T-cell (primary cell): Measurements from ENCODE around the gene TUBGCP6. TPM values are rescaled to one million over a fixed set of nuclear protein-coding genes. Genes with fewer than 3 reads are reported as not detected.

Source experiments
- ATAC-seq, 4 experiments: fragments of 200-7000 bp in 3 of 4; fragments of 150-1000 bp in 1 of 4; cut with Tn5 transposase; replicated peaks in 1 of 4; 1 replicate in 3 of 4; 2 replicates in 1 of 4; pipeline ENCODE4 v1.10.0; 2021; ENCODE audit warnings: moderate library complexity in 3 of 4, mild to moderate bottlenecking in 2 of 4, moderate number of reproducible peaks in 1 of 4
- CTCF ChIA-PET, 2 donors: fragments of 300-600 bp; sonication (Branson Sonifier 250); formaldehyde crosslinking; loops; one replicate each; lab custom pipeline; 2022; ENCODE audit warnings: antibody characterized with exemption in 2 of 2; lab: Charles Lee
- POLR2A ChIA-PET, 2 donors: fragments of 300-600 bp; sonication (Branson Sonifier 250); formaldehyde crosslinking; loops; one replicate each; lab custom pipeline; 2022; ENCODE audit warnings: antibody characterized with exemption in 2 of 2; lab: Charles Lee
- DNase-seq, 35 experiments: peaks; one replicate each; pipeline versions ENCODE4 v3.0.0 to v3.0.0-alpha.2; 2013 to 2023
- H3K27ac ChIP-seq: one replicate; pipeline ENCODE4 v1.5.1; 2013; ENCODE audit warnings: low read length
- H3K27me3 ChIP-seq, 2 experiments: replicated peaks in 1 of 2; 1 replicate in 1 of 2; 2 replicates in 1 of 2; pipeline versions ENCODE4 v1.6.1 to v1.7.0; 2013; ENCODE audit warnings: low read length in 1 of 2, mixed read lengths in 1 of 2; ENCODE audit not compliant: control insufficient read depth in 2 of 2, insufficient read depth in 2 of 2; ENCODE audit errors: extremely low read depth in 1 of 2
- H3K36me3 ChIP-seq, 2 donors: 1 replicate in 1 of 2; 2 replicates in 1 of 2; pipeline versions ENCODE4 v1.6.1 to v1.7.0; 2013; ENCODE audit warnings: low read length in 1 of 2; ENCODE audit not compliant: control insufficient read depth in 2 of 2, insufficient read depth in 1 of 2; ENCODE audit errors: extremely low read depth in 1 of 2
- H3K4me1 ChIP-seq, 2 experiments: 1 replicate in 1 of 2; 2 replicates in 1 of 2; pipeline versions ENCODE4 v1.6.1 to v1.7.0; 2013; ENCODE audit warnings: low read length in 2 of 2, mixed read lengths in 1 of 2; ENCODE audit not compliant: insufficient read depth in 2 of 2, control insufficient read depth in 1 of 2; ENCODE audit errors: extremely low read depth in 1 of 2
- H3K4me3 ChIP-seq, 2 donors: 1 replicate in 1 of 2; 2 replicates in 1 of 2; pipeline versions ENCODE4 v1.5.1 to v1.7.0; 2013; ENCODE audit warnings: mild to moderate bottlenecking in 2 of 2, low read length in 1 of 2, moderate library complexity in 1 of 2; ENCODE audit not compliant: control insufficient read depth in 1 of 2; ENCODE audit errors: extremely low read depth in 1 of 2
- H3K9me3 ChIP-seq: 2 replicates; pipeline ENCODE4 v1.7.0; 2013
- H3K27ac Mint-ChIP-seq, 2 donors: one replicate each; pipeline ENCODE4 v1.8.0; 2020 to 2021; ENCODE audit warnings: mild to moderate bottlenecking in 2 of 2, mixed read lengths in 2 of 2
- H3K27me3 Mint-ChIP-seq, 2 donors: one replicate each; pipeline ENCODE4 v1.8.0; 2021 to 2022; ENCODE audit warnings: mixed read lengths in 2 of 2
- H3K36me3 Mint-ChIP-seq: one replicate; pipeline ENCODE4 v1.8.0; 2021; ENCODE audit warnings: mixed read lengths
- H3K4me1 Mint-ChIP-seq, 3 donors: one replicate each; pipeline ENCODE4 v1.8.0; 2020 to 2022; ENCODE audit warnings: mixed read lengths in 3 of 3, mild to moderate bottlenecking in 1 of 3
- H3K4me3 Mint-ChIP-seq, 3 donors: one replicate each; pipeline ENCODE4 v1.8.0; 2020 to 2022; ENCODE audit warnings: mild to moderate bottlenecking in 3 of 3, mixed read lengths in 3 of 3, moderate library complexity in 3 of 3
- H3K9me3 Mint-ChIP-seq, 3 donors: one replicate each; pipeline ENCODE4 v1.8.0; 2020 to 2022; ENCODE audit warnings: mixed read lengths in 3 of 3
- WGBS: methylation state at CpG from one replicate; pipeline ENCODE4 v1.1.5; 2013; ENCODE audit warnings: missing lambda C conversion rate; ENCODE audit not compliant: insufficient coverage; 5-methylcytosine and 5-hydroxymethylcytosine counted together
- total RNA-seq, 35 experiments: library from RNA in 6 of 35; stranded (reverse) in 6 of 35; fragments of 120-200 nt in 1 of 35; gene quantifications; one replicate each; pipeline versions ENCODE4 v1.2.1 to v1.2.4 and lab custom pipeline; 2013 to 2026

The TUBGCP6 gene
- total RNA-seq, 5 donors from 2014 or later (not counting 1 experiment from before 2014, with no cell fraction given): 129 to 144 (median 132) TPM

DNA sequence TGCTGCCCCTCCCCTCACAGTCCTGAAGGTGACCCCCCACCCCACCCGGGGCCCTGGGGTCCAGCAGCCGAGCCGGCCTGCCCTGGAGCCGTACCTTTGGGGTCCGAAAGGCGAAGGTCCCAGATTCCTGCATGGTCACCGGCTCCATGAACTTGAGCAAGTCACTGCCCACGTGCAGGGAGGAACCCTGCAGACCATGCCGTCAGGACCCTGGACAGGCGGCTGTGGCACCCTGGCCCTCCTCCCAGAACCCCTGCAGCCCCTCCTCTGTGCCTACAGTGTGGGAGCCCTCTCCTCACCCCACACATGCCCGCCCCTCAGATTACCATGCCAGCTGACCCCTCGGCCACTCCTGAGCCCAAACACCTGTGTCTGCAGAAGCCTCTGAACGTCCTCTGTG, 39.7 kb upstream of the TUBGCP6 start:
- Histone ChIP-seq H3K27me3 (peaks cover 0 to 14% of the 10 kb centered on the region in 2 experiments), H3K9me3 (no peaks in the 10 kb centered on the region), H3K4me1 (no peaks in the 10 kb centered on the region), H3K27ac (no peak overlapping the region), H3K4me3 (no peak overlapping the region), H3K36me3 (no peaks in the 10 kb centered on the region)
- Mint-ChIP-seq H3K27me3 (peaks cover 0 to 3% of the 10 kb centered on the region in 2 donors), H3K4me1 (no peaks in the 10 kb centered on the region), H3K9me3 (no peaks in the 10 kb centered on the region), H3K27ac (peak overlapping the region in 1 of 2 donors; percentile 49), H3K36me3 (no peaks in the 10 kb centered on the region), H3K4me3 (no peak overlapping the region)
- 82% methylated on average over 13 of the region's 13 CpGs for WGBS
- CTCF ChIA-PET: no interaction called here
- ATAC-seq (no peak), DNase-seq (no peak)
- POLR2A ChIA-PET: no interaction called here

DNA sequence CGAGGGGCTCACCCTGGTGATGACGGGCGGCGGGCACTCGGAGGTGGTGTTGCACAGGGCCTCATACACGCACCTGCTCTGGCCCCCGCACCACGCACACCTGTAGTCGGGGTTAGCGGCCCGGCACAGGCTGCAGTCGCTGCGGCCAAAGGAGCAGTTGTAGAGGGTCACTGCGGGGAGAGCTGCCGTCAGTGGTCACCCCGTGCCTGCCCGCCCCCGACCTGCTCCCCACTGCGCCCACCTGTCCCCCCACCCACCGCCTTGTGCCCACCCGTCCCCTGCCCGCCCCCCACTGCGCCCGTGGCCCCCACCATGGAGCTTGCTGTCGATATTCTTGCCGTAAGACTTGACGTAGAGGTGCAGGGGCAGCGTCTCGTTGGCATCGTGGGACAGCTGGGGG, 39.0 kb upstream of the TUBGCP6 start:
- H3K4me1 Mint-ChIP-seq: no peaks in the 10 kb centered on the region

DNA sequence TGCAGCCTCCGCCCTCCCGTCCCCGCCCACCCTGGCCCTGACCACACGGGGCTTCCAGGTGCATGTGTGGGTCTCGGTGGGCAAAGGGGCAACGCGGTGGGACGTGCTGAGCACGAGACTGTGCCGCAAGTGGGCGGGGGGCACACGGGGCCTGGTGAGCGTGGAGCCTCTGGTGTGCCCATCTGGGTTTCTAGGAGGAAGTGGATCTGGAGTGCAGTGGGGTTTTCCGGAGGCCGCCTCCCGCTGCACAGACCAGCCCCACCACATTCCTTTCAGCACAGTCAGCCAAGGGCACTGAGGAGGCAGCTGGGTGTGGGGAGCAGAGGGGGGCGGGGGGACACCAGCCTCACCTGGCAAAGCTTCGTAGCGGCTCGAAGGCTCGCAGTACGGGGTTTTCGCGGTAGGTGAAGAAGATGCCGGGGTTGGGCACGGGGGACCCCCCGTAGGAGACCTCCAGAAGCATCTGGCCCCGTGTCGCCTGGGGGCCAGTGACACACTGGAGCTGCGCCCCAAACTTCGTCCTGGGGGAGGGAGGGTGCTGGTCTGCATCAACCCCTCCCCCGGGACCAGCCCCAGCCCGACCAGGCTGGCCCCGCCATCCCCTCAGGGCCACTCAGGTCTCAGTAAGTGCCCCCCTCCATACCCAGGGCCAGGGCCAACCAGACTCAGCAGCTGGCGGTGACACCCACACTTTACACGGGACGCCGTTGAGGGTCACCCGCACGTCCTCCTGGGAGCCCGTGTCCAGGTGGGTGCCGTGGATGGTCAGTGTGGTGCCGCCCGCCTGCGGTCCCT, 37.7 kb upstream of the TUBGCP6 start:
- no peak overlapping the region for H3K4me3 ChIP-seq
- no peak overlapping the region for H3K27ac ChIP-seq
- 85% methylated on average over 38 of the region's 45 CpGs for WGBS
- H3K27me3 Mint-ChIP-seq: no peaks in the 10 kb centered on the region
- H3K27me3 ChIP-seq: peaks cover 0 to 11% of the 10 kb centered on the region in 2 experiments
- no peaks in the 10 kb centered on the region for H3K36me3 ChIP-seq
- ChIA-PET CTCF (no interaction called here), POLR2A (no interaction called here)
- H3K4me1 Mint-ChIP-seq: no peaks in the 10 kb centered on the region
- no peak overlapping the region for H3K4me3 Mint-ChIP-seq
- no peaks in the 10 kb centered on the region for H3K9me3 ChIP-seq
- no peaks in the 10 kb centered on the region for H3K4me1 ChIP-seq
- no peaks in the 10 kb centered on the region for H3K9me3 Mint-ChIP-seq
- ATAC-seq (no peak), DNase-seq (no peak)
- H3K36me3 Mint-ChIP-seq: no peaks in the 10 kb centered on the region
- H3K27ac Mint-ChIP-seq: no peak overlapping the region

More for the DNA sequence above, 39.0 kb upstream of the TUBGCP6 start:
- no peak for ATAC-seq
- DNase-seq: no peak
- Histone ChIP-seq H3K4me1 (no peaks in the 10 kb centered on the region), H3K4me3 (no peak overlapping the region), H3K9me3 (no peaks in the 10 kb centered on the region), H3K27ac (no peak overlapping the region), H3K36me3 (no peaks in the 10 kb centered on the region), H3K27me3 (peaks cover 0 to 14% of the 10 kb centered on the region in 2 experiments)
- Mint-ChIP-seq H3K27ac (no peak overlapping the region), H3K9me3 (no peaks in the 10 kb centered on the region), H3K4me3 (no peak overlapping the region), H3K27me3 (no peaks in the 10 kb centered on the region), H3K36me3 (no peaks in the 10 kb centered on the region)
- POLR2A ChIA-PET: no interaction called here
- WGBS: 93% methylated on average over 22 of the region's 30 CpGs
- CTCF ChIA-PET: no interaction called here

DNA sequence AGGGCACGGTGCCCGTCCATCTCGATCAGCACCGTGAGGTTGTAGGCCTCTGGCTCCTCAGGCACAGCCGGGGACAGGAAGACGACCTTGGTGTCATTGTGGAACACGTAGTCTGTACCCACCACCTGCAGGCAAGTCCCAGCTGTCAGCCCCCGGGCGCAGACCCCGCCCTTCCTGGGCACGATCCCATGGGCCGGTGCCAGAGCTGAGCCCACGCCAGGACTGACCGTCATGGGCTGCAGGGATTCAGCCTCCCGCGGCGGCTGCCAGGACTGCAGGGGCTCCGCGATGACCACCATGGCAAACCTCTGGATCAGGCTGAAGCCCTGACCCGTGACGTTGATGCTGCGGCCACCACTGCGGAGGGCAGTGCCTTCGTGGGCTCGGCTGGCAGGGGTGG, 37.1 kb upstream of the TUBGCP6 start:
- H3K4me1 ChIP-seq: no peaks in the 10 kb centered on the region
- H3K9me3 ChIP-seq: no peaks in the 10 kb centered on the region
- no peak overlapping the region for H3K4me3 ChIP-seq
- ATAC-seq (no peak), DNase-seq (no peak)
- Mint-ChIP-seq H3K4me1 (no peaks in the 10 kb centered on the region), H3K27ac (no peak overlapping the region), H3K27me3 (no peaks in the 10 kb centered on the region), H3K36me3 (no peaks in the 10 kb centered on the region), H3K4me3 (no peak overlapping the region), H3K9me3 (no peaks in the 10 kb centered on the region)
- no peak overlapping the region for H3K27ac ChIP-seq
- ChIA-PET CTCF (no interaction called here), POLR2A (no interaction called here)
- whole genome bisulfite sequencing: 89% methylated on average over 25 of the region's 25 CpGs
- H3K27me3 ChIP-seq: peaks cover 0 to 11% of the 10 kb centered on the region in 2 experiments
- H3K36me3 ChIP-seq: no peaks in the 10 kb centered on the region

DNA sequence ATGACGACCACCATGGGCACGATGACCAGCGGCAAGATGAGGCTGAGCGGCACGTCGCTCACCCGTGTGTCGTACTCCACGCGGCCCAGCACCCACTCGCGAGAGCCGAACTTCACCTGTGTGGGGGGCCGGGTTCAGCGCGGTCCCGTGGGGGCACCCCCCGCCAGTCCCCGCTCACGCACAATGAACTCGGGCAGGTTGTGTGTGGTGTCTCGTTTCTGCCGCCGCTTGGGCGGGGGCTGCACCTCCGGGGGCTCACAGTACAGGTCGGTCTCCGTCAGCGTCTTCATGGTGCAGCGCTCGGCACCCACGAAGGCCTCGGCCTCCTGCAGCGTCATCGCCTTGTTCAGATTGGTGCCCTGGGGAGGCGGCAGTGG, 36.5 kb upstream of the TUBGCP6 start:
- no peaks in the 10 kb centered on the region for H3K27me3 Mint-ChIP-seq
- Histone ChIP-seq H3K27ac (no peak overlapping the region), H3K4me1 (peaks cover 0 to under 1% of the 10 kb centered on the region in 2 experiments), H3K4me3 (no peak overlapping the region), H3K9me3 (no peaks in the 10 kb centered on the region), H3K27me3 (peaks cover 0 to 8% of the 10 kb centered on the region in 2 experiments), H3K36me3 (no peaks in the 10 kb centered on the region)
- WGBS: 95% methylated on average over 36 of the region's 36 CpGs
- H3K4me3 Mint-ChIP-seq: no peak overlapping the region
- no peak overlapping the region for H3K27ac Mint-ChIP-seq
- ChIA-PET POLR2A (no interaction called here), CTCF (no interaction called here)
- no peaks in the 10 kb centered on the region for H3K4me1 Mint-ChIP-seq
- no peaks in the 10 kb centered on the region for H3K36me3 Mint-ChIP-seq
- ATAC-seq (no peak), DNase-seq (no peak)
- no peaks in the 10 kb centered on the region for H3K9me3 Mint-ChIP-seq

DNA sequence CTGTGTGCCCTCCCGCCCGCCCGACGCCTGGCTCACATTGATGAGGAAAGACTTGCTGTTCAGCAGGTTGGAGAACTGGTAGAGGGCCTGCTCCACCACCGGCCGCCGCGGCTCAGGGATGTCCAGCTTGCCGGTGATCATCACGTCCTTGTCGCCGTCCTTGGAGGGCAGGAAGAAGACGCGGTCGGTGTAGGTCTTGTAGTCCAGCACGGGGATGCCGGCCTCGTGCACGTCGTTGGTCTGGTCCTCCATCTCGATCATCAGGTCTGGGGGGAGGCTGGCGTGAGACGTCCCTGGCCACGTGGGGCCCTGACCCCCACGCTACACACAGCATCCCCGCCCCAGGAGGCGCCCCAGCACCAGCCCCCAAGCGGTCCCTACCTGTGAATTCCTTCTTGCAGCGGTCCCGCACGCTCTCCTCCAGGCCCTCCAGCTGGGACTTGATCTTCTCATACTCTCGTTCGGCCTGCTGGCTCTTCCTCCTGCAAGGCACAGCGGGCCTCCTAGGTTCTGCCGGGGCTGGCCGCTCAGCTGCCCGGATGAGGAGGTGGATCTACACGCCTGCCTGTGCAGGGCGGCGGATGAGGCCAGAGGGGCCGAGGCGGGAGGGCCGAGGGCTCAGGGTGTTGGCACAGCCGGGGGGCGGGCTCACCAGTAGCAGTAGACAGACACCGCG, 36.0 kb upstream of the TUBGCP6 start:
- H3K4me1 ChIP-seq: peaks cover 0 to 2% of the 10 kb centered on the region in 2 experiments
- H3K36me3 ChIP-seq: no peaks in the 10 kb centered on the region
- no peak overlapping the region for H3K4me3 Mint-ChIP-seq
- H3K4me3 ChIP-seq: no peak overlapping the region
- DNase-seq (no peak), ATAC-seq (no peak)
- peaks cover 0 to 4% of the 10 kb centered on the region in 2 experiments for H3K27me3 ChIP-seq
- no peaks in the 10 kb centered on the region for H3K27me3 Mint-ChIP-seq
- no peaks in the 10 kb centered on the region for H3K4me1 Mint-ChIP-seq
- WGBS: 96% methylated on average over 47 of the region's 47 CpGs
- POLR2A ChIA-PET: no interaction called here
- H3K9me3 ChIP-seq: no peaks in the 10 kb centered on the region
- H3K27ac ChIP-seq: no peak overlapping the region
- no peaks in the 10 kb centered on the region for H3K36me3 Mint-ChIP-seq
- H3K27ac Mint-ChIP-seq: no peak overlapping the region
- H3K9me3 Mint-ChIP-seq: no peaks in the 10 kb centered on the region
- CTCF ChIA-PET: no interaction called here
